ENCODE measurements around the gene HSD17B7. TPM values are rescaled to one million over a fixed set of nuclear protein-coding genes. Genes with fewer than 3 reads are reported as not detected.
A peak's percentile ranks its signal among the peaks of the same experiment; 100 is the strongest.
"Not testable (repeated sequence)": the region's sequence is repeated elsewhere in the genome, so short reads cannot be mapped to it uniquely, and the experiment has no call there.

HSD17B7 gene
- total and polyA plus RNA-seq, 2 donors = 10.0 to 26.4 TPM

DNA sequence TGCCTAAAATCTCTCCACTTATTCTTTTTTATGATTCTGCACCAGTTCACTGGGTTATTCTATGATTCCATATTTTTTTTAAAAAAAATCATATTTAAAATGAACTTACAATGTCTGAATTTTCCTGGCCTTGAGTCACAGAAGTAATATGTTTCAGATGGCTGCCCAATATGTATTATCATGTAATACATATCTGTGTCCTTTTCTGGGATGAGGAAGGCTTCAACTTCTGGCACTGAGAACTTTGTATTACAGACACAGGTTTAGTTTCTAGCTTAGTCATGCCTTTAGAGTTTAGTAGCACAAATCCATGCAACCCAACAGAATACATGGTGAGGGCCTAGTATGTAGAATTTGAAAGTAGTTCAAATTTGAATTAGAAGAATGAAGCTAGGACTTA, 7.8 kb upstream of the HSD17B7 start:
- H3K36me3 ChIP-seq (ENCODE audit: insufficient read depth) = no peaks in the 10 kb centered on the region
- H3K27ac ChIP-seq (ENCODE audit: low read depth) = no peak overlapping the region

DNA sequence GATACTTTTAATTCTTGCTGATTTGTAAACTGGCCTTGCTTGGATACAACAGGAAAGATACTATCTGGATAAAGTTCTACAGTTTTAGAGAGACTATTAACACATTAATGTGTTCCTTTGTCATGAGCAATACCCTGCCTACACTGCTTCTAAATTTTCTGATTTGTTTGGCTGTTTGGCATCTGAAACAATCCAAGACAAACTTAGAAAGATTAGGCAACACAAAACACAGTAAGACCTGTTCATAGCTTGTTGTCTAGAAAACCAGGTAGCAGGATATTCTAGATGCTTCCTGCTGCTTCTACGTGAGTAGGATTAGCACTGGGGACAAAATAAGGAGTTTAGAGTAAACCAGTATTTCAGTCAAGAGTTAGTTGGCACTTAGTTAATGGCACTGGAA, 5.6 kb upstream of the HSD17B7 start:
- not testable (repeated sequence) for H3K36me3 ChIP-seq (ENCODE audit: insufficient read depth); H3K4me3 ChIP-seq (ENCODE audit: low read depth, low read length); DNase-seq (ENCODE audit: extremely low spot score); H3K27ac ChIP-seq (ENCODE audit: low read depth); H3K4me1 ChIP-seq (ENCODE audit: insufficient read depth)
- WGBS = 50% methylated on average over 1 of the region's 1 CpG

More for the DNA sequence above, 7.8 kb upstream of the HSD17B7 start:
- Histone ChIP-seq H3K4me3 (ENCODE audit: low read depth, low read length) (no peak overlapping the region), H3K4me1 (ENCODE audit: insufficient read depth) (no peaks in the 10 kb centered on the region)
- DNase-seq (ENCODE audit: extremely low spot score) = no peak

DNA sequence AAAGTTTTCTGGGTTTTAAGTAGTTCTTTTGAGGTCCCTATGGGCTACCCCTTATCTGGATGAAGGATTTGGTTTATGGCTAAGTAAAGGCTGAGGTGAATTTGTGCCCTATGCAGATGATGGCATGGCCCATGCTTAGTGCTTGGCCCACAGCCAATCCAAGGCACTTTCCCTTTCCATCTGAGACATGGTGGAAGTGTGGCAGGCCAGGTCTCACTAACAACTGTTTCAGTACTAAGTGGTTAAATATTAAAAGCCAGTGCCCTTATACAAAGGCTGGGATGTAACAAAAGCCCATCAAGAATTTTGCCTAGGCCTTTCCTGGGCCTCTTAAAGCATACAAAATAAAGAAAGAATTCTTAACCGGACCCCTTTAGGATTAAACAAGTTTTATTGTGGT, 1.7 kb upstream of the HSD17B7 start:
- 89% methylated on average over 1 of the region's 1 CpG for WGBS
- not testable (repeated sequence) for H3K36me3 ChIP-seq (ENCODE audit: insufficient read depth); H3K27ac ChIP-seq (ENCODE audit: low read depth); DNase-seq (ENCODE audit: extremely low spot score); H3K4me3 ChIP-seq (ENCODE audit: low read depth, low read length); H3K4me1 ChIP-seq (ENCODE audit: insufficient read depth)

DNA sequence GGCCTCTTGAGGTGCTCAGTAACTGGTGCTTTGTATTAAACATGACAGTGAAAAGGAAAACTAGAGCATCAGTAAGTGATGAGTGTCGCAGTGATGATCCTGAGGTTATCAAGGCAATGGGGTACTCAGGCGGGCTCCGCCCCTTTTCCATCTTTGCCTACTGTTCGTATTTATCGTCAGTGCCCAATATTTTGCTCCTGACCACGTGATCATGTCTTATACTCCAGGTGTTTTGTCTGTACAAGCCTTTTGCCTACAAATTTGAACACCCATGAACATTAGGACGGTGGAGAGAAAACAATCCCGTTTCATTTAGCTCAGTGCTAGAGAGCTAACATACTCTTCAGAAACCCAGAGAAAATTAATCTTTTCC, 469 bp downstream of the HSD17B7 start:
- H3K4me1 ChIP-seq (ENCODE audit: insufficient read depth); H3K27ac ChIP-seq (ENCODE audit: low read depth): not testable (repeated sequence)
- WGBS = under 1% methylated on average over 7 of the region's 8 CpGs

DNA sequence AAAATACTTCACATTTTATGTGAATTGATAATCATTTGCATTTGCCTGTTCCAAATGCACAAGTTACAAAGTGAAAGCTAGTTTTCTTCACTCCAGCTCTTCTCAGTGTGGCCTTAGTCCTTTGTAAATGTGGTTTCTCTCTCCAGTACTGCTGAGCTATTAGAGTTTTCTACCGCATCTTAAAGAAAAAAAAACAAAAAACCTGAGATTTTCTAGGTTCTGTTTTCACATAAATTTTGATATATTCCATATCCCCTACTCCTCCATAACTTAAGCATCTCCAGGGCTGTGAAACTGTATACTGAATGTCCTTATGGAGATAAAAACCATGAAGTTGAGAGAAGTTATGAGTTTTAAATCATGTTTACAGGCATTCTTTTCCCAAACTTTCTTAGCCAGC, 3.8 kb downstream of the HSD17B7 start:
- 58% methylated on average over 1 of the region's 1 CpG for WGBS
- not testable (repeated sequence) for H3K4me1 ChIP-seq (ENCODE audit: insufficient read depth); H3K27ac ChIP-seq (ENCODE audit: low read depth); H3K36me3 ChIP-seq (ENCODE audit: insufficient read depth); H3K4me3 ChIP-seq (ENCODE audit: low read depth, low read length); DNase-seq (ENCODE audit: extremely low spot score)

More for the DNA sequence above, 469 bp downstream of the HSD17B7 start:
- not testable (repeated sequence) for H3K36me3 ChIP-seq (ENCODE audit: insufficient read depth); DNase-seq (ENCODE audit: extremely low spot score)
- H3K4me3 ChIP-seq (ENCODE audit: low read depth, low read length) = peak overlapping the region; percentile 40

DNA sequence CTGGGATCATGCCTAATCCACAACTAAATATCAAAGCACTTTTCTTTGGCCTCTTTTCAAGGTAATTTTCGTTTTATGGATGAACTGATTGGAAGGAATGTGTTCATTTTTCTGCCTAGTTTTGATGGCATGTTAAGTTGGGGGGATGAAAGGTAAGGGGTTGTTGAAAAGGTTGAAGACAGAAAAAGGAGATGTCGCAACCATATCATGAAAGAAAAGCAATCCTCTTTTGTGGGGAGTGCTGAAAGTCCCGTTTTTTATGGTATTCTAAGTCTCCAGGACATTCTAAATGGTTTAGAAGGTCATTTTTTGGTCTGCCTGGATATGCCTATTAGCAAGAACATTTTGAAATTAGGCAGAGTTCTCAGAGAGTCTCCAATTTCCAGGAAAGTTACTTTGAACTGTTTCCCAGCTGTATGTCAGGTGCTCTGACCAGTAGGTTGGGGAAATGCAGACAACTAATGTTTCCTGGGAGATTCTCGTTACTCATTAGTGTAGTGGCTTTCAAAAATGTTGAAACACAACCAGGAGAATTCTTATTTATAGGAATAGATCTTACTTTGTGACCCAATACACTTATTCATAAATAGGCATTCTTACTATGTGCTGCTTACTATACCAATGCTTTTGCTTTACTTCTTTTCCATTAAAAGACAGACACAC, 6.2 kb downstream of the HSD17B7 start:
- not testable (repeated sequence) for H3K27ac ChIP-seq (ENCODE audit: low read depth); H3K4me3 ChIP-seq (ENCODE audit: low read depth, low read length); DNase-seq (ENCODE audit: extremely low spot score); H3K36me3 ChIP-seq (ENCODE audit: insufficient read depth); H3K4me1 ChIP-seq (ENCODE audit: insufficient read depth)
- 72% methylated on average over 4 of the region's 4 CpGs for WGBS

DNA sequence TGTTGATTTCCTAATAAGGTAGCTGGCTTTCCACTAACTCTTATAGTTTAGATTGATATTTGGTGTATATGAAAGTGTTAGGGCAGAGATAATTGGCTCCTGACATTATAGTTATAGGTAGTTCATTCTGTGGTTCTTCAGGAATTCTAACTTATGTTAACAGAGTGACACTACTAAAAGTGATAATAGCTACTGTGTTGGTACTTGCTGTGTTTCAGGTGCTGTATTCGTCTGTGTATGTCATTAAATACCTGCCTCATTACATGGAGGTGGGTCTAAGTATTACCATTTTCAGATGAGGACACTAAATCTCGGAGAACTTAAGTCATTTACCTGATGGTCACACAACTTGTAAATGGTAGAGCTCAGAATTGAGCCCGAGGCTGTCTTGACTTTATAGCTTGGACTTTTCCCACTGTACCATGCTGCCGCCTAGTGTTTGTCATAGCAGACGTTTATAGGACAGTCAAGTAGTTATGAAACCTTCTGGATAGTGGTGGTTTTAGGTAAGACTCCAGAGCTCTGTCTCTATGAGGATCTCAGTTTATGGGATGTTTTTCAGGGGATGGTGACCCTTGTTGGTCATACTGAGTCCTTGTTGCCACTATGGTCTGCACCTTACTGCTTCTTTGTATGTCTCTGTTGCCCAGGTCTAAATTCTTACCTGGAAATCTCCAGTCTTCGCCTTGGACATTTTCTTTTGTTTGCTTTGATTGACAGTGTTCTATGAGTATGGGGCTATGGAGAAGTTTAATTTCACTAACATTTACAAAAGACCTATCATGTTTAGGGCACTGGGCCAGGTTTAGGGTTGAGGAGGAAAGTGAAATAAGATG, 9.7 kb downstream of the HSD17B7 start:
- not testable (repeated sequence) for H3K4me1 ChIP-seq (ENCODE audit: insufficient read depth); H3K36me3 ChIP-seq (ENCODE audit: insufficient read depth); H3K27ac ChIP-seq (ENCODE audit: low read depth); H3K4me3 ChIP-seq (ENCODE audit: low read depth, low read length); DNase-seq (ENCODE audit: extremely low spot score)
- WGBS = 57% methylated on average over 6 of the region's 6 CpGs

DNA sequence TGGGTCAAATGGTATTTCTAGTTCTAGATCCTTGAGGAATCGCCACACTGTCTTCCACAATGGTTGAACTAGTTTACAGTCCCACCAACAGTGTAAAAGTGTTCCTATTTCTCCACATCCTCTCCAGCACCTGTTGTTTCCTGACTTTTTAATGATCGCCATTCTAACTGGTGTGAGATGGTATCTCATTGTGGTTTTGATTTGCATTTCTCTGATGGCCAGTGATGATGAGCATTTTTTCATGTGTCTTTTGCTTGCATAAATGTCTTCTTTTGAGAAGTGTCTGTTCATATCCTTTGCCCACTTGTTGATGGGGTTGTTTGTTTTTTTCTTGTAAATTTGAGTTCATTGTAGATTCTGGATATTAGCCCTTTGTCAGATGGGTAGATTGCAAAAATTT, 17.0 kb downstream of the HSD17B7 start:
- DNase-seq (ENCODE audit: extremely low spot score); H3K36me3 ChIP-seq (ENCODE audit: insufficient read depth); H3K4me1 ChIP-seq (ENCODE audit: insufficient read depth); H3K4me3 ChIP-seq (ENCODE audit: low read depth, low read length); H3K27ac ChIP-seq (ENCODE audit: low read depth): not testable (repeated sequence)
- 88% methylated on average over 1 of the region's 2 CpGs for WGBS

DNA sequence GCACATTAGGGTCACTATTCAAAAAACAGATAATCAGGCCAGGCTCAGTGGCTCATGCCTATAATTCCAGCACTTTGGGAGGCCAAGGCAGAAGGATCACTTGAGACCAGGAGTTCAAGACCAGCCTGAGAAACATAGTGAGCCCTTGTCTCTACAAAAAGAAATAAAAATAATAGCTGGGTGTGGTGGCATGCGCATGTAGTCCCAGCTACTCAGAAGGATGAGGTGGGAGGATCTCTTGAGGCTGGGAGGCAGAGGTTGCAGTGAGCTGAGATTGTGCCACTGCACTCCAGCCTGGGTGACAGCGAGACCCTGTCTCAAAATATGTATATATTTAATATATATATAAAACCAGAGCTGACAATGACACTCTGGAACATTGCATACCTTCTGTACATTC, 21.9 kb downstream of the HSD17B7 start:
- WGBS = 98% methylated on average over 2 of the region's 2 CpGs
- H3K4me3 ChIP-seq (ENCODE audit: low read depth, low read length); H3K36me3 ChIP-seq (ENCODE audit: insufficient read depth); DNase-seq (ENCODE audit: extremely low spot score); H3K27ac ChIP-seq (ENCODE audit: low read depth); H3K4me1 ChIP-seq (ENCODE audit: insufficient read depth): not testable (repeated sequence)

DNA sequence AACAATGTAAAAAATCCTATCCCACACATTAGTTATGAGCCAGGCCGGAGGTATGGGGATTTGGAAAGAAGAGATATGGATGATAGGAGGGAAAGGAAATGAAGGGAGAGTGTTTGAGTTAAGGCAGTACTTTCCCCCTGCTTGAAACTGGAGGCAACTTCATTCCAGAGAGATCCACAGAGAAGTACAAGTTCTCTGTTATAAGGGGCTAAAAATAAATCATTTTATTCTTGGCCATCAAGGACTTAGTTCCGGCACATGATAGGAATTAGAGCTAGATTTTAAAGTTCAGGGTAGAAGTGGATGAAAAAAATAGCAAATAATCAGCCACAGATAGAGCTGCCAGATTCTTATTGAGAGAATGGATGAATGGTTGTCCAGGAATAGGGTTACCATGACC, 27.6 kb downstream of the HSD17B7 start:
- not testable (repeated sequence) for H3K4me3 ChIP-seq (ENCODE audit: low read depth, low read length); H3K27ac ChIP-seq (ENCODE audit: low read depth); DNase-seq (ENCODE audit: extremely low spot score); H3K4me1 ChIP-seq (ENCODE audit: insufficient read depth); H3K36me3 ChIP-seq (ENCODE audit: insufficient read depth)
- 79% methylated on average over 2 of the region's 2 CpGs for WGBS

DNA sequence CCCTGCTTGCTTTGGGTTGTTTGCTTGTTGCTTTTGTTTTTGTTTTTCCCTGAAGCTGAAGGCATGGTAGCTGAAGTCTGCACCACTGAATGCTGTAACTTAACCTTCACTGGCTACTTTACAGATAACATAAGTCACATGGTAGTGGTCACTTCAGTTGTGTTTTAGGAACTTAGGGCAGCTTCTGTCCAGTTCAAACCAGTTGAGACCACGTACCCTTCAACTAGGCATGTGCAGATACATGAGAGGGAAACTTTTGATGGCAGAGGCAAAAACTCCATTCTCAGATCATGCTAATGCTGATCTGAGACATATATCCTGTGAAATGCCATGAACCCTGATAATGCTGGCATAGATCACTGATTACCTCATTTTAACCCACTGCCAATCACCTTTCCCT, 28.2 kb downstream of the HSD17B7 start:
- H3K36me3 ChIP-seq (ENCODE audit: insufficient read depth); H3K4me3 ChIP-seq (ENCODE audit: low read depth, low read length); DNase-seq (ENCODE audit: extremely low spot score); H3K27ac ChIP-seq (ENCODE audit: low read depth); H3K4me1 ChIP-seq (ENCODE audit: insufficient read depth): not testable (repeated sequence)
- WGBS = 98% methylated on average over 1 of the region's 1 CpG

DNA sequence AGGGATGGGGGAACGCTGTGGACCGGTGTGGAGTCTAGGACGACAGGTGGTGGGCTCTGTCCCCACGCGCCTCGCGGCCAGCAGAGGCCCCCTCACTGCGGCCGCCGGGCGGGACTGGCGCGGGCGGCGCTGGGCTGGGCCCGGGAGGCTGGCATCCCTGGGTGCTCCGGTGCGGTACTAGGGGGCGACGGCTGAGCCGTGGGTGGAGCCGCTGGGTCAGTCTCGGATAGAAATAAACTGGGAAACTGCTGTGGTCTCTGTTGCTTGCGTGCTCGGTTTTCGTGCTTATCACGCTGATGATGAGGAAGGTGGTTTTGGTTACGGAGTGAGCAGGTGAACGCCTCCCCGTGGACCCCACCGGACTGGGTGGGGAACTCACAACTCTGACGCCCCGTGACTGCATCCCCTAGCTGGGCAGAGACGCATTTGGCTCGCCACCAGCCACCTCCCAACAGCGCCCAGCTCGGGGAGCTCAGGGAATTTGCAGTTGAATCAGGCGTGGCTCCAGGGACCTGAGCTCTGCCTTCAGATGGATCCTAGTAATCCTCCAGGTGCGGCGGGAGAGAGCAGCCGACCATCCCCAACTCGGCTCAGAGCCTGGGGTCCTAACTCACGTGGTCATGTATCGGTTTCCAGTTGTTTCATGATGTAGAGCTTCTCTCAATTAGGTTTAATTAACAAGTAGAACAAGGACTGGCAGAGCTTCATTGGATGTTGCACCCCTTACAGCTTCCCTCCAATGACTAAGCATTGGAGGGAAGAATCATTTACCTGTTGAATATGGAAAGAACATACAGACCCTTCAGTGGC, 32.1 kb downstream of the HSD17B7 start:
- Histone ChIP-seq H3K36me3 (ENCODE audit: insufficient read depth) (no peaks in the 10 kb centered on the region), H3K4me1 (ENCODE audit: insufficient read depth) (no peaks in the 10 kb centered on the region), H3K27ac (ENCODE audit: low read depth) (no peak overlapping the region), H3K4me3 (ENCODE audit: low read depth, low read length) (peak overlapping the region; percentile 36)
- no peak for DNase-seq (ENCODE audit: extremely low spot score)
- WGBS = 8% methylated on average over 44 of the region's 44 CpGs

DNA sequence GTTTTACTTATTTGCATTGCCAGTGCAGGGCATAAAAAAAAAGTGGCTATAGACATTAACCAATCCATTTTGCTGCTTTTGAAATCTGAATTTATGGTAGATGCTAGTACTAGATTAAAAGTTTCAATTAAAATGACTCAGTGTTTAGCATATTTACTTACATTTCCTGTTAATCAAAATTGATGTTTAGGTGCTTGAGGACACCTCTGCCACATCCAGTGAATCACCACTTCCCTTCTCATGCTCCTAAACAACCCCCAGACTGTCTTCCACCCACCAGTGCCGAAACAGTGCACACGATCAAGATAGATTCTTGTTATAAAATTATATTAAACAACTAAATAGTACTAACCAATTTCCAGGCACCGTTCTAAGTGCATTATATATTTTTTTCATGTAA, 32.7 kb downstream of the HSD17B7 start:
- Histone ChIP-seq H3K4me3 (ENCODE audit: low read depth, low read length) (no peak overlapping the region), H3K4me1 (ENCODE audit: insufficient read depth) (no peaks in the 10 kb centered on the region), H3K36me3 (ENCODE audit: insufficient read depth) (no peaks in the 10 kb centered on the region), H3K27ac (ENCODE audit: low read depth) (no peak overlapping the region)
- WGBS = 88% methylated on average over 3 of the region's 3 CpGs
- DNase-seq (ENCODE audit: extremely low spot score) = no peak
